Endodermal cell (in vitro differentiated cells): Measurements from ENCODE around the gene ZDHHC6. TPM values are rescaled to one million over a fixed set of nuclear protein-coding genes. Genes with fewer than 3 reads are reported as not detected.
"Not testable (repeated sequence)": the region's sequence is repeated elsewhere in the genome, so short reads cannot be mapped to it uniquely, and the experiment has no call there.

Source experiments
- DNase-seq: peaks from one replicate; pipeline ENCODE4 v3.0.0-alpha.2; 2017
- H3K27ac ChIP-seq: 2 replicates; pipeline ENCODE4 v1.5.1; 2013; ENCODE audit warnings: mild to moderate bottlenecking, low read depth, low read length, moderate library complexity
- H3K27me3 ChIP-seq: 2 replicates; pipeline ENCODE4 v1.6.1; 2013; ENCODE audit warnings: mild to moderate bottlenecking, low read length, moderate library complexity; ENCODE audit not compliant: insufficient read depth, control insufficient read depth, poor library complexity, severe bottlenecking
- H3K36me3 ChIP-seq: 2 replicates; pipeline ENCODE4 v1.7.0; 2013; ENCODE audit warnings: mild to moderate bottlenecking, low read length, moderate library complexity; ENCODE audit not compliant: control insufficient read depth, insufficient read depth
- H3K4me1 ChIP-seq: one replicate; pipeline ENCODE4 v1.7.0; 2013; ENCODE audit warnings: low read length; ENCODE audit not compliant: control insufficient read depth, insufficient read depth
- H3K4me3 ChIP-seq: 2 replicates; pipeline ENCODE4 v1.5.1; 2013; ENCODE audit warnings: mild to moderate bottlenecking, low read length, moderate library complexity
- H3K9ac ChIP-seq: 2 replicates; pipeline ENCODE4 v1.6.1; 2013; ENCODE audit warnings: mild to moderate bottlenecking, low read length, moderate library complexity; ENCODE audit not compliant: poor library complexity, severe bottlenecking; ENCODE audit errors: extremely low read depth
- H3K9me3 ChIP-seq: 2 replicates; pipeline ENCODE4 v1.6.1; 2013; ENCODE audit warnings: mild to moderate bottlenecking, low read length, moderate library complexity; ENCODE audit not compliant: control insufficient read depth
- H3K27ac Mint-ChIP-seq: 2 replicates; pipeline ENCODE4 v1.8.0; 2020; ENCODE audit warnings: mixed read lengths
- H3K27me3 Mint-ChIP-seq: 2 replicates; pipeline ENCODE4 v1.8.0; 2021; ENCODE audit warnings: mild to moderate bottlenecking, mixed read lengths; ENCODE audit not compliant: insufficient read depth
- H3K36me3 Mint-ChIP-seq: 2 replicates; pipeline ENCODE4 v1.8.0; 2020; ENCODE audit warnings: low read depth, mixed read lengths
- H3K4me1 Mint-ChIP-seq: 2 replicates; pipeline ENCODE4 v1.8.0; 2020; ENCODE audit warnings: mixed read lengths
- H3K4me3 Mint-ChIP-seq: 2 replicates; pipeline ENCODE4 v1.8.0; 2020; ENCODE audit warnings: mild to moderate bottlenecking, moderate library complexity, mixed read lengths
- H3K9me3 Mint-ChIP-seq: 2 replicates; pipeline ENCODE4 v1.8.0; 2020; ENCODE audit warnings: mild to moderate bottlenecking, mixed read lengths
- CTCF ChIP-seq: fragments of 200-600 bp; sonication (generic); conservative IDR thresholded peaks from 2 replicates; pipeline ENCODE4 v1.5.0; 2021; ENCODE audit warnings: antibody characterized with exemption, mild to moderate bottlenecking
- WGBS, 2 experiments: methylation state at CpG; one replicate each; pipeline versions ENCODE4 v1.1.5 to v1.1.7; 2013; ENCODE audit warnings: missing lambda C conversion rate in 2 of 2, mixed read lengths in 1 of 2; ENCODE audit not compliant: insufficient coverage in 1 of 2, insufficient read length in 1 of 2; 5-methylcytosine and 5-hydroxymethylcytosine counted together
- total RNA-seq, 2 donors: library from RNA; stranded (reverse); fragmentation: NEBNext Ultra II Directional in 1 of 2; extraction: Animal tissue kit (Norgen Biotek cat#: 25700) in 1 of 2; gene quantifications; 2 replicates in 1 of 2; 3 replicates in 1 of 2; pipeline ENCODE4 v1.2.1, GENCODE V29; 2021

Gene ZDHHC6
- total RNA-seq, 2 donors from 2014 or later, result 30.4 to 35.7 TPM

- no peak for DNase-seq
- H3K4me1 Mint-ChIP-seq, result peaks cover 4% of the 10 kb centered on the region
- 92 to 95% methylated on average over 2 to 3 of the region's 3 CpGs for WGBS, 2 experiments
- H3K27me3 Mint-ChIP-seq, result no peaks in the 10 kb centered on the region
- Histone ChIP-seq H3K27me3 (no peaks in the 10 kb centered on the region), H3K9me3 (no peaks in the 10 kb centered on the region), H3K9ac (no peak overlapping the region), H3K4me3 (no peak overlapping the region), H3K4me1 (peaks cover 5% of the 10 kb centered on the region), H3K27ac (no peak overlapping the region), H3K36me3 (no peaks in the 10 kb centered on the region)
- H3K36me3 Mint-ChIP-seq, result no peaks in the 10 kb centered on the region
- no peak overlapping the region for H3K27ac Mint-ChIP-seq
- no peaks in the 10 kb centered on the region for H3K9me3 Mint-ChIP-seq
- no peak for TF ChIP-seq CTCF
- no peak overlapping the region for H3K4me3 Mint-ChIP-seq
Measured at GRCh38 chr10:112390125-112390703, 56.5 kb downstream of the ZDHHC6 start.

GRCh38 chr10:112389271-112389822, 57.4 kb downstream of the ZDHHC6 start:
- Mint-ChIP-seq H3K4me3 (no peak overlapping the region), H3K9me3 (no peaks in the 10 kb centered on the region), H3K4me1 (peaks cover 4% of the 10 kb centered on the region), H3K36me3 (no peaks in the 10 kb centered on the region), H3K27me3 (no peaks in the 10 kb centered on the region), H3K27ac (no peak overlapping the region)
- WGBS, 2 experiments, result 54 to 57% methylated on average over 2 to 6 of the region's 6 CpGs
- Histone ChIP-seq H3K4me3 (no peak overlapping the region), H3K9me3 (no peaks in the 10 kb centered on the region), H3K4me1 (peaks cover 5% of the 10 kb centered on the region), H3K36me3 (no peaks in the 10 kb centered on the region), H3K27ac (no peak overlapping the region), H3K9ac (no peak overlapping the region), H3K27me3 (no peaks in the 10 kb centered on the region)
- no peak for TF ChIP-seq CTCF
- peak; percentile 73 for DNase-seq

DNA sequence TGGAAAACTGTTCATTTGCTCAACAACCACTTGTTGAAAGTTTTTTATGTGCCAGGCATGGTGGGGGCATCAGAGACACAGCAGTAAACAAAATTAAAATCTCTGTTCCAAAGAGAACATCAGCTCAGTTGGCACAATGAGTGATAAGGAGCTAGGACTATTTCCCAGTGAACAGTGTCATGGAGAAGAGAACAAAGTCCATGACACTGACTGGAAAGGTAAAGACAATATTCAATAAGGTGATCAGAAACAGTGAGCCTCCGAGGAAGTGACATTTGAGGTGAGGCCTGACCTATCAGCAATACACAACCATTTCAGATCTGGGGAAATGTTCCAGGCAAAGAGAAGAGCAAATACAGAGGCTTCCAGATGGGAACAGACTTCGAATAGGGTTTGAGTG, 58.2 kb downstream of the ZDHHC6 start:
- H3K36me3 Mint-ChIP-seq, result no peaks in the 10 kb centered on the region
- Histone ChIP-seq H3K27ac (no peak overlapping the region), H3K4me1 (peaks cover 5% of the 10 kb centered on the region), H3K9me3 (no peaks in the 10 kb centered on the region), H3K36me3 (no peaks in the 10 kb centered on the region), H3K4me3 (no peak overlapping the region), H3K27me3 (no peaks in the 10 kb centered on the region), H3K9ac (no peak overlapping the region)
- DNase-seq, result no peak
- H3K4me1 Mint-ChIP-seq, result peaks cover 4% of the 10 kb centered on the region
- H3K4me3 Mint-ChIP-seq, result no peak overlapping the region
- 65 to 100% methylated on average over 1 to 2 of the region's 2 CpGs for WGBS, 2 experiments
- H3K27me3 Mint-ChIP-seq, result no peaks in the 10 kb centered on the region
- TF ChIP-seq CTCF, result no peak
- H3K27ac Mint-ChIP-seq, result no peak overlapping the region
- H3K9me3 Mint-ChIP-seq, result no peaks in the 10 kb centered on the region

- H3K4me3 ChIP-seq, H3K36me3 Mint-ChIP-seq, H3K4me1 Mint-ChIP-seq, H3K9ac ChIP-seq, H3K36me3 ChIP-seq, H3K9me3 Mint-ChIP-seq, H3K27me3 Mint-ChIP-seq, H3K9me3 ChIP-seq, H3K27ac ChIP-seq, H3K27ac Mint-ChIP-seq, DNase-seq, H3K4me1 ChIP-seq, H3K27me3 ChIP-seq, H3K4me3 Mint-ChIP-seq: not testable (repeated sequence)
- WGBS, 2 experiments, result 89 to 94% methylated on average over 6 to 7 of the region's 7 CpGs
Measured at GRCh38 chr10:112388056-112388455, 58.7 kb downstream of the ZDHHC6 start.
